ENCODE data around the gene PTS. TPM values are rescaled to one million over a fixed set of nuclear protein-coding genes. Genes with fewer than 3 reads are reported as not detected.

Gene PTS
- total and polyA plus RNA-seq, 2 donors from 2014 or later: 40.6 to 76.4 TPM

DNA sequence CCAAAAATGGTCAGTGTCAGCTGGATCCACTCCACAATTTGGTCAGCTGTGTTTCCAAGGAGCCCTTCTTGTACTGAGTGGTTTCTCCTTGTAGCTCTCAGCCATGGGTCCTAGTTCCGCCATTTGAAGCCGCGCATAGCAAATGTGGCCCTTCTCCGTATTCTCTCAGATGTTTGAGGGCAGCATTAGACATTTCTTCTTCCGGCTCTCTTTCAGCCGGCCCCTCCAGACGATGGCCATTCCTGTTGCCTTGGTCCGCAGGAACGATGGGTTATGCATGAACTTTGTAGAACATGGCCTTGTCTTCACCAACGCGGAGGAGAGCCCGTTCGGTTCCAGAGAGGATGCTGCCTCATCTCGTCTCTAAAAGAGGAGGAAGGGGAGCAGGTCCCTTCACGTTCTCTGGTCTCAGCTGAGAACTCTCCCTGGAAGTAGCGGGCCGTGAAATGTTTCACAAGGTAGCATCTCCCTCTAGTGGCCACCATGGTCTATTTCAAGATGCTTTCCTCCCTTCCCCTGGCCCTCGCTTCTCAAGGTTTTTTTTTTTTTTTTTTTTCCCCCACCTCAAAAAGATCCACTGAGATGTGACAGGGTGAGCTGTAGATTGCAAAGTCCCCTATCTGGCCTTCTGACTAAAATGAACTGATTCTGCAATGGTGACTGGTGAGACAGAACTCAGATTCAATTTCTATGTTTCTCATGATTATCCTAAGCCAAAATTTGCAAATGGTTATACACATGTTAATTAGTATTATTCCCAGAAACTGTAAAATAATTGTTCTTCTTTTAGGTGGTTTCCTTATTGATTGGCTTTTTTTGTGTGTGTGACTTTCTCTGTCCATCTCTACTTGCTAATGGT is 54.3 kb downstream of the PTS start:
- intact Hi-C loops (cut with DNase I): loop anchor here (2.0 kb wide), 1 partner anchor 60 kb away; no protein-coding TSS in a partner anchor
- Histone ChIP-seq H3K4me1 (ENCODE audit: control insufficient read depth in 2 of 3, insufficient read depth in 2 of 3, low read depth in 1 of 3, low read length in 3 of 3) (no peaks in the 10 kb centered on the region), H3K9ac (ENCODE audit: low read length in 3 of 3) (peak overlapping the region in 2 of 3 donors; percentile 24 to 38), H3K27ac (ENCODE audit: low read depth in 2 of 2, low read length in 2 of 2) (no peak overlapping the region), H3K27me3 (ENCODE audit: control insufficient read depth, insufficient read depth, low read length) (no peaks in the 10 kb centered on the region), H3K4me3 (ENCODE audit: low read length in 3 of 3) (peak overlapping the region; percentile 63 to 67 (median 65)), H3K9me3 (ENCODE audit: control insufficient read depth in 2 of 3, insufficient read depth in 1 of 3, low read length in 3 of 3) (no peaks in the 10 kb centered on the region), H3K36me3 (ENCODE audit: control insufficient read depth in 2 of 3, insufficient read depth in 3 of 3, low read length in 3 of 3) (no peaks in the 10 kb centered on the region)
- TF ChIP-seq, protein P1, sequence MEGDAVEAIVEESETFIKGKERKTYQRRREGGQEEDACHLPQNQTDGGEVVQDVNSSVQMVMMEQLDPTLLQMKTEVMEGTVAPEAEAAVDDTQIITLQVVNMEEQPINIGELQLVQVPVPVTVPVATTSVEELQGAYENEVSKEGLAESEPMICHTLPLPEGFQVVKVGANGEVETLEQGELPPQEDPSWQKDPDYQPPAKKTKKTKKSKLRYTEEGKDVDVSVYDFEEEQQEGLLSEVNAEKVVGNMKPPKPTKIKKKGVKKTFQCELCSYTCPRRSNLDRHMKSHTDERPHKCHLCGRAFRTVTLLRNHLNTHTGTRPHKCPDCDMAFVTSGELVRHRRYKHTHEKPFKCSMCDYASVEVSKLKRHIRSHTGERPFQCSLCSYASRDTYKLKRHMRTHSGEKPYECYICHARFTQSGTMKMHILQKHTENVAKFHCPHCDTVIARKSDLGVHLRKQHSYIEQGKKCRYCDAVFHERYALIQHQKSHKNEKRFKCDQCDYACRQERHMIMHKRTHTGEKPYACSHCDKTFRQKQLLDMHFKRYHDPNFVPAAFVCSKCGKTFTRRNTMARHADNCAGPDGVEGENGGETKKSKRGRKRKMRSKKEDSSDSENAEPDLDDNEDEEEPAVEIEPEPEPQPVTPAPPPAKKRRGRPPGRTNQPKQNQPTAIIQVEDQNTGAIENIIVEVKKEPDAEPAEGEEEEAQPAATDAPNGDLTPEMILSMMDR (IDR thresholded peaks at IDR 0.05; ENCODE audit: borderline replicate concordance, extremely low read depth, insufficient read depth): peak; percentile 86
- DNase-seq (peak in 4 of 5 donors; percentile 73 to 93 (median 82)), FAIRE-seq (no peak)

DNA sequence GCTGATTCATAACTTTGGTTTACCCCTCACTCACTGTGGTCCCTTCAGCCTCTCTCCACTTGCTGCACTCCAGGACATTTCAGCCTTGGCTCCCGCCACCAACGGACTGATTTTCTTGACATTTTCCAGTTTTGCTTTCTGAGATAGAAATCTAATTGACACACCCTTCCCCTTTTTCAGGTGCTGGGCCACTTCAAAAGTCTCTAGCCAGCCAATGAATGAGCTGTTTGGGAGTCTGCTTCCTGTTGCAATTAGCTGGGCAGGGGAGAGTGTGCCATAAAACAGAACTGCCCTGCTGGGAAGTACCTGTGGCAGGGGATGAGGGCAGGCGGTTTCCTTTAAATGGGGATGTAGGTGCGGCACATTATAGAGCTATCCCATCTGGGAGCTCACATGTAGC is 55.5 kb downstream of the PTS start:
- H3K27ac ChIP-seq (ENCODE audit: low read depth in 2 of 2, low read length in 2 of 2): no peak overlapping the region
- no peak overlapping the region for H3K4me3 ChIP-seq (ENCODE audit: low read length in 3 of 3)
- FAIRE-seq: no peak
- TF ChIP-seq, protein P1 (IDR thresholded peaks at IDR 0.05; ENCODE audit: borderline replicate concordance, extremely low read depth, insufficient read depth): no peak
- no peak for DNase-seq
- intact Hi-C loops (cut with DNase I): loop anchor here (2.0 kb wide), 1 partner anchor 61 kb away; no protein-coding TSS in a partner anchor
- no peaks in the 10 kb centered on the region for H3K27me3 ChIP-seq (ENCODE audit: control insufficient read depth, insufficient read depth, low read length)
- H3K36me3 ChIP-seq (ENCODE audit: control insufficient read depth in 2 of 3, insufficient read depth in 3 of 3, low read length in 3 of 3): no peaks in the 10 kb centered on the region
- no peaks in the 10 kb centered on the region for H3K9me3 ChIP-seq (ENCODE audit: control insufficient read depth in 2 of 3, insufficient read depth in 1 of 3, low read length in 3 of 3)
- no peaks in the 10 kb centered on the region for H3K4me1 ChIP-seq (ENCODE audit: control insufficient read depth in 2 of 3, insufficient read depth in 2 of 3, low read depth in 1 of 3, low read length in 3 of 3)
- no peak overlapping the region for H3K9ac ChIP-seq (ENCODE audit: low read length in 3 of 3)

Other genes starting within 250 kb of the PTS start
- gene DLAT, start 201.0 kb upstream of the PTS start, total RNA-seq: 33.1 TPM
- 27.5 TPM for gene DLAT, start 201.0 kb upstream of the PTS start, polyA plus RNA-seq (ENCODE audit: insufficient read depth, low read depth, low replicate concordance)
- 7.5 TPM for gene PIH1D2, start 152.4 kb upstream of the PTS start, total RNA-seq
- 6.6 TPM for gene PIH1D2, start 152.4 kb upstream of the PTS start, polyA plus RNA-seq (ENCODE audit: insufficient read depth, low read depth, low replicate concordance)
- 21.5 TPM for gene NKAPD1, start 152.1 kb upstream of the PTS start, total RNA-seq
- 14.3 TPM for gene NKAPD1, start 152.1 kb upstream of the PTS start, polyA plus RNA-seq (ENCODE audit: insufficient read depth, low read depth, low replicate concordance)
- gene TIMM8B, start 139.7 kb upstream of the PTS start, total RNA-seq: 51.3 TPM
- gene TIMM8B, start 139.7 kb upstream of the PTS start, polyA plus RNA-seq (ENCODE audit: insufficient read depth, low read depth, low replicate concordance): 167 TPM
- gene SDHD, start 139.6 kb upstream of the PTS start, total RNA-seq: 111 TPM
- gene SDHD, start 139.6 kb upstream of the PTS start, polyA plus RNA-seq (ENCODE audit: insufficient read depth, low read depth, low replicate concordance): 288 TPM
- 25.2 TPM for gene IL18, start 62.3 kb upstream of the PTS start, total RNA-seq
- 37.4 TPM for gene IL18, start 62.3 kb upstream of the PTS start, polyA plus RNA-seq (ENCODE audit: insufficient read depth, low read depth, low replicate concordance)
- not detected for gene TEX12, start 59.1 kb upstream of the PTS start, total RNA-seq
- gene TEX12, start 59.1 kb upstream of the PTS start, polyA plus RNA-seq (ENCODE audit: insufficient read depth, low read depth, low replicate concordance): not detected
- 9.6 TPM for gene BCO2, start 50.9 kb upstream of the PTS start, total RNA-seq
- 6.9 TPM for gene BCO2, start 50.9 kb upstream of the PTS start, polyA plus RNA-seq (ENCODE audit: insufficient read depth, low read depth, low replicate concordance)
- gene PLET1, start 34.4 kb downstream of the PTS start, total RNA-seq: not detected
- gene PLET1, start 34.4 kb downstream of the PTS start, polyA plus RNA-seq (ENCODE audit: insufficient read depth, low read depth, low replicate concordance): not detected